SK-N-SH treated with all-trans-retinoic acid at 6 μM for 48 hours (cell line): ENCODE measurements around the gene TPBGL.

Experiments used
- ATAC-seq: fragments of 200-7000 bp; cut with Tn5 transposase; 3 replicates; pipeline ENCODE4 v1.9.1; 2020; ENCODE audit warnings: mild to moderate bottlenecking, moderate library complexity
- ARNTL ChIP-seq: fragments of 450-650 bp; formaldehyde crosslinking; IDR thresholded peaks from 2 replicates; pipeline ENCODE4 v1.5.0; 2020; ENCODE audit warnings: low read depth, mild to moderate bottlenecking, moderate library complexity, borderline replicate concordance
- BACH2 ChIP-seq: fragments of 250-450 bp; sonication (Bioruptor Pico); IDR thresholded peaks from 2 replicates; pipeline ENCODE4 v1.9.0; 2021; ENCODE audit warnings: mild to moderate bottlenecking, borderline replicate concordance
- CREB5 ChIP-seq: fragments of 250-450 bp; sonication (Bioruptor Pico); IDR thresholded peaks from 2 replicates; pipeline ENCODE4 v1.5.1; 2020; ENCODE audit warnings: low read depth, mild to moderate bottlenecking, moderate library complexity
- CSDC2 ChIP-seq: fragments of 250-450 bp; sonication (Bioruptor Pico); IDR thresholded peaks from 2 replicates; pipeline ENCODE4 v1.5.0; 2020; ENCODE audit warnings: mild to moderate bottlenecking, moderate library complexity
- CSRNP3 ChIP-seq: fragments of 250-450 bp; sonication (Bioruptor Pico); IDR thresholded peaks from 2 replicates; pipeline ENCODE4 v1.5.1; 2021; ENCODE audit warnings: mild to moderate bottlenecking, moderate library complexity
- ESRRG ChIP-seq: fragments of 250-450 bp; sonication (Bioruptor Pico); IDR thresholded peaks from 2 replicates; pipeline ENCODE4 v1.6.1; 2021; ENCODE audit warnings: mild to moderate bottlenecking
- GLIS3 ChIP-seq: fragments of 250-450 bp; sonication (Bioruptor Pico); IDR thresholded peaks from 2 replicates; pipeline ENCODE4 v1.5.0; 2020; ENCODE audit warnings: mild to moderate bottlenecking, moderate library complexity
- ISL1 ChIP-seq: fragments of 250-450 bp; sonication (Bioruptor Pico); IDR thresholded peaks from 2 replicates; pipeline ENCODE4 v2.1.2; 2022; ENCODE audit warnings: mild to moderate bottlenecking, moderate library complexity
- OSR1 ChIP-seq: fragments of 250-450 bp; sonication (Bioruptor Pico); IDR thresholded peaks from 2 replicates; pipeline ENCODE4 v1.8.0; 2022; ENCODE audit warnings: moderate library complexity, mild to moderate bottlenecking, inconsistent platforms
- PATZ1 ChIP-seq: fragments of 250-450 bp; sonication (Bioruptor Pico); IDR thresholded peaks from 2 replicates; pipeline ENCODE4 v1.8.0; 2020; ENCODE audit warnings: mild to moderate bottlenecking, moderate library complexity, borderline replicate concordance
- PPARA ChIP-seq: fragments of 250-450 bp; sonication (Bioruptor Pico); IDR thresholded peaks from 2 replicates; pipeline ENCODE4 v1.5.0; 2020; ENCODE audit warnings: mild to moderate bottlenecking, borderline replicate concordance
- RARB ChIP-seq: fragments of 250-450 bp; sonication (Bioruptor Pico); IDR thresholded peaks from 2 replicates; pipeline ENCODE4 v1.8.0; 2021; ENCODE audit warnings: mild to moderate bottlenecking, moderate library complexity
- SNAI2 ChIP-seq: fragments of 250-450 bp; sonication (Bioruptor Pico); IDR thresholded peaks from 2 replicates; pipeline ENCODE4 v1.5.0; 2020; ENCODE audit warnings: mild to moderate bottlenecking, moderate library complexity
- TCF4 ChIP-seq: fragments of 250-450 bp; sonication (Bioruptor Pico); IDR thresholded peaks from 2 replicates; pipeline ENCODE4 v1.8.0; 2021; ENCODE audit warnings: mild to moderate bottlenecking, moderate library complexity, borderline replicate concordance
- TOX ChIP-seq: fragments of 250-450 bp; sonication (Bioruptor Pico); IDR thresholded peaks from 2 replicates; pipeline ENCODE4 v1.8.0; 2021; ENCODE audit warnings: mild to moderate bottlenecking, moderate library complexity, borderline replicate concordance
- TSHZ2 ChIP-seq: fragments of 250-450 bp; sonication (Bioruptor Pico); IDR thresholded peaks from 2 replicates; pipeline ENCODE4 v1.5.0; 2020; ENCODE audit warnings: mild to moderate bottlenecking, moderate library complexity
- ZC3H10 ChIP-seq: fragments of 250-450 bp; sonication (Bioruptor Pico); IDR thresholded peaks from 2 replicates; pipeline ENCODE4 v1.5.1; 2021; ENCODE audit warnings: mild to moderate bottlenecking, moderate library complexity
- ZFP3 ChIP-seq: fragments of 250-450 bp; sonication (Bioruptor Pico); IDR thresholded peaks from 2 replicates; pipeline ENCODE4 v1.5.0; 2020; ENCODE audit warnings: mild to moderate bottlenecking, moderate library complexity
- ZFP30 ChIP-seq: fragments of 450-650 bp; formaldehyde crosslinking; IDR thresholded peaks from 2 replicates; pipeline ENCODE4 v1.5.0; 2022; ENCODE audit warnings: mild to moderate bottlenecking, moderate library complexity
- ZNF565 ChIP-seq: fragments of 450-650 bp; formaldehyde crosslinking; conservative IDR thresholded peaks from 2 replicates; pipeline ENCODE4 v1.5.0; 2020; ENCODE audit warnings: low read depth, mild to moderate bottlenecking, moderate library complexity
- ZNF70 ChIP-seq: fragments of 450-650 bp; formaldehyde crosslinking; IDR thresholded peaks from 2 replicates; pipeline ENCODE4 v1.5.0; 2020; ENCODE audit warnings: mild to moderate bottlenecking, moderate library complexity
- ZNF8 ChIP-seq: fragments of 450-650 bp; formaldehyde crosslinking; IDR thresholded peaks from 2 replicates; pipeline ENCODE4 v1.5.0; 2020; ENCODE audit warnings: mild to moderate bottlenecking, moderate library complexity

The TPBGL gene

GRCh38 chr11:75225794-75226193 is 14.8 kb upstream of the TPBGL start:
- no peak for ATAC-seq
- TF ChIP-seq GLIS3 (CRISPR knock-in tag) (no peak), OSR1 (CRISPR knock-in tag) (no peak), ZNF70 (no peak), PPARA (CRISPR knock-in tag) (no peak), TSHZ2 (CRISPR knock-in tag) (no peak), SNAI2 (CRISPR knock-in tag) (no peak), ESRRG (CRISPR knock-in tag) (no peak), ZC3H10 (CRISPR knock-in tag) (no peak), PATZ1 (no peak), ZFP30 (CRISPR knock-in tag) (no peak), CSDC2 (CRISPR knock-in tag) (no peak), ZFP3 (CRISPR knock-in tag) (no peak), BACH2 (no peak), RARB (CRISPR knock-in tag) (no peak), TOX (CRISPR knock-in tag) (no peak), ISL1 (CRISPR knock-in tag) (no peak), CSRNP3 (CRISPR knock-in tag) (no peak), TCF4 (no peak)

GRCh38 chr11:75229466-75229865 is 11.1 kb upstream of the TPBGL start:
- ATAC-seq = no peak
- TF ChIP-seq TOX (CRISPR knock-in tag) = no peak

GRCh38 chr11:75230621-75231020 is 10.0 kb upstream of the TPBGL start:
- TF ChIP-seq CSDC2 (CRISPR knock-in tag) (no peak), ZNF8 (no peak)
- TF ChIP-seq, all 23 proteins: peak for 0
- ATAC-seq = no peak

GRCh38 chr11:75233754-75234172 is 6.8 kb upstream of the TPBGL start:
- ATAC-seq = peak; percentile 49; the same call in 2 of the 3 replicates
- no peak for TF ChIP-seq ZNF565
- no peak for TF ChIP-seq ARNTL (CRISPR knock-in tag)
- no peak for TF ChIP-seq ZC3H10 (CRISPR knock-in tag)
- no peak for TF ChIP-seq ESRRG (CRISPR knock-in tag)
- no peak for TF ChIP-seq ZFP30 (CRISPR knock-in tag)
- no peak for TF ChIP-seq PPARA (CRISPR knock-in tag)
- peak; percentile 19; the same call in 1 of the 2 replicates for TF ChIP-seq ISL1 (CRISPR knock-in tag)
- TF ChIP-seq TSHZ2 (CRISPR knock-in tag) = no peak
- TF ChIP-seq OSR1 (CRISPR knock-in tag) = no peak
- TF ChIP-seq BACH2 = no peak
- no peak for TF ChIP-seq ZNF8
- no peak for TF ChIP-seq TCF4
- no peak for TF ChIP-seq GLIS3 (CRISPR knock-in tag)
- TF ChIP-seq RARB (CRISPR knock-in tag) = no peak
- no peak for TF ChIP-seq PATZ1
- TF ChIP-seq CREB5 = no peak
- peak; percentile 60; the same call in 1 of the 2 replicates for TF ChIP-seq ZFP3 (CRISPR knock-in tag)
- TF ChIP-seq ZNF70 = no peak
- TF ChIP-seq CSDC2 (CRISPR knock-in tag) = peak; percentile 61; the same call in 1 of the 2 replicates
